ENCODE data around the gene LTN1. TPM values are rescaled to one million over a fixed set of nuclear protein-coding genes. Genes with fewer than 3 reads are reported as not detected.

Gene LTN1
- total and polyA plus RNA-seq, 2 of the 13 experiments (the other 11 are each of a cell fraction or from before 2014, with no cell fraction given), result 6.7 to 24.6 TPM

GRCh38 chr21:28992526-28993292 lies at the start of gene LTN1 (continued):
- peak in 1 of 2 experiments; percentile 46; a peak in 1 of 4 replicates for TF ChIP-seq KLF16 (CRISPR knock-in tag; IDR thresholded peaks at IDR 0.05)
- TF ChIP-seq AFF4 (CRISPR knock-in tag; IDR thresholded peaks at IDR 0.05), result no peak
- 0 out of 2 replicates have a peak, but pooled peaks have one; percentile 40 for TF ChIP-seq ZNF343 (CRISPR knock-in tag; IDR thresholded peaks at IDR 0.05)
- TF ChIP-seq NFE2 (CRISPR knock-in tag; IDR thresholded peaks at IDR 0.05), result no peak
- peak; percentile 80 for TF ChIP-seq TBX2 (CRISPR knock-in tag; IDR thresholded peaks at IDR 0.05; ENCODE audit: borderline replicate concordance)
- TF ChIP-seq ZNF790 (CRISPR knock-in tag; IDR thresholded peaks at IDR 0.05; ENCODE audit: borderline replicate concordance), result no peak
- peak; percentile 94 for TF ChIP-seq KMT2B (CRISPR knock-in tag; IDR thresholded peaks at IDR 0.05)
- TF ChIP-seq CBFB (CRISPR knock-in tag; IDR thresholded peaks at IDR 0.05), result peak; percentile 36
- no peak for TF ChIP-seq ZBTB39 (CRISPR knock-in tag; IDR thresholded peaks at IDR 0.05)
- TF ChIP-seq LRRFIP1 (CRISPR knock-in tag; conservative IDR thresholded peaks at IDR 0.05), result no peak
- TF ChIP-seq ZNF549 (CRISPR knock-in tag; IDR thresholded peaks at IDR 0.05), result no peak
- peak; percentile 83 for TF ChIP-seq ZNF292 (CRISPR knock-in tag; IDR thresholded peaks at IDR 0.05; ENCODE audit: borderline replicate concordance, low read depth)
- 0 out of 2 replicates have a peak, but pooled peaks have one; percentile 26 for TF ChIP-seq ZNF205 (CRISPR knock-in tag; IDR thresholded peaks at IDR 0.05)
- TF ChIP-seq FOXO1 (CRISPR knock-in tag; IDR thresholded peaks at IDR 0.05), result no peak
- TF ChIP-seq KLF12 (CRISPR knock-in tag; IDR thresholded peaks at IDR 0.05; ENCODE audit: borderline replicate concordance), result peak; percentile 73; the same call in 1 of the 2 replicates
- TF ChIP-seq FOXP1 (IDR thresholded peaks at IDR 0.05), result no peak
- TF ChIP-seq FOXP1 (CRISPR knock-in tag; IDR thresholded peaks at IDR 0.05), result no peak
- TF ChIP-seq NBN (conservative IDR thresholded peaks at IDR 0.05), result no peak

Data from HepG2 (cell line).